K562 (cell line): ENCODE measurements around the gene PPP6R3.
"Not testable (repeated sequence)": the region's sequence is repeated elsewhere in the genome, so short reads cannot be mapped to it uniquely, and the experiment has no call there.

Experiments
- CREM ChIP-seq: IDR thresholded peaks from 2 replicates; pipeline ENCODE4 v1.6.1; 2014; ENCODE audit warnings: antibody characterized with exemption, low read depth
- CTCF ChIP-seq, 3 experiments: IDR thresholded peaks in 2 of 3; conservative IDR thresholded peaks in 1 of 3; 2 replicates each; pipeline ENCODE4 v1.5.1; 2011 to 2012; ENCODE audit warnings: low read length in 3 of 3, mild to moderate bottlenecking in 3 of 3, control low read depth in 2 of 3, improper control_type of control experiment in 1 of 3, inconsistent platforms in 1 of 3, low read depth in 1 of 3, mixed read lengths in 1 of 3, moderate library complexity in 1 of 3; ENCODE audit not compliant: insufficient read depth in 2 of 3
- NFE2L1 ChIP-seq: fragments of 450-650 bp; IDR thresholded peaks from 2 replicates; pipeline ENCODE4 v1.6.1; 2016; ENCODE audit warnings: missing genetic modification characterization, low read depth, mild to moderate bottlenecking, missing compliant biosample characterization, moderate library complexity, borderline replicate concordance
- REST ChIP-seq, 2 experiments: fragments of 450-650 bp; formaldehyde crosslinking in 1 of 2; IDR thresholded peaks; 2 replicates each; pipeline versions ENCODE4 v1.4.0 to v1.6.1; 2014 to 2020; ENCODE audit warnings: mild to moderate bottlenecking in 2 of 2, borderline replicate concordance in 1 of 2, low read depth in 1 of 2
- SIN3A ChIP-seq, 2 experiments: fragments of 150-350 bp in 1 of 2; IDR thresholded peaks; 2 replicates each; pipeline ENCODE4 v1.6.1; 2011 to 2016; ENCODE audit warnings: borderline replicate concordance in 2 of 2, low read depth in 2 of 2, low read length in 2 of 2, mild to moderate bottlenecking in 2 of 2, moderate library complexity in 2 of 2; ENCODE audit not compliant: control insufficient read depth in 1 of 2
- SMARCA5 ChIP-seq: fragments of 450-650 bp; IDR thresholded peaks from 2 replicates; pipeline ENCODE4 v1.6.1; 2016
- THRAP3 ChIP-seq: fragments of 450-650 bp; IDR thresholded peaks from 2 replicates; pipeline ENCODE4 v1.6.1; 2016; ENCODE audit warnings: mild to moderate bottlenecking, inconsistent platforms, borderline replicate concordance
- ZNF324 ChIP-seq: fragments of 250-450 bp; sonication (Bioruptor Pico); IDR thresholded peaks from 2 replicates; pipeline ENCODE4 v1.4.0; 2020; ENCODE audit warnings: mild to moderate bottlenecking
- ZSCAN29 ChIP-seq: fragments of 450-650 bp; IDR thresholded peaks from 2 replicates; pipeline ENCODE4 v1.6.1; 2017
- TF ChIP-seq, protein P1 (sequence below): sonication (generic); formaldehyde crosslinking; IDR thresholded peaks from 2 replicates; pipeline ENCODE4 v1.8.1; 2022; ENCODE audit warnings: missing genetic modification reagents
- TF ChIP-seq, protein P2 (sequence below), 2 experiments: fragments of 450-650 bp in 1 of 2; sonication (generic) in 1 of 2; formaldehyde crosslinking in 1 of 2; IDR thresholded peaks in 1 of 2; conservative IDR thresholded peaks in 1 of 2; 2 replicates each; pipeline versions ENCODE4 v1.6.1 to v1.8.1; 2016 to 2023; ENCODE audit warnings: mild to moderate bottlenecking in 2 of 2, moderate library complexity in 2 of 2, inconsistent platforms in 1 of 2, missing genetic modification reagents in 1 of 2

- TF ChIP-seq SMARCA5; CREM; SIN3A (IDR thresholded peaks at IDR 0.05; ENCODE audit: borderline replicate concordance in 2 of 2, control insufficient read depth in 1 of 2, low read depth in 2 of 2, low read length in 2 of 2); REST (IDR thresholded peaks at IDR 0.05; ENCODE audit: borderline replicate concordance); REST (CRISPR knock-in tag; IDR thresholded peaks at IDR 0.05; ENCODE audit: low read depth); THRAP3; ZSCAN29; NFE2L1; ZNF324; CTCF (IDR thresholded peaks at IDR 0.05 in 2 of 3, conservative IDR thresholded peaks at IDR 0.05 in 1 of 3; ENCODE audit: insufficient read depth in 2 of 3, low read depth in 1 of 3, low read length in 3 of 3): not testable (repeated sequence)
- TF ChIP-seq, protein P1, sequence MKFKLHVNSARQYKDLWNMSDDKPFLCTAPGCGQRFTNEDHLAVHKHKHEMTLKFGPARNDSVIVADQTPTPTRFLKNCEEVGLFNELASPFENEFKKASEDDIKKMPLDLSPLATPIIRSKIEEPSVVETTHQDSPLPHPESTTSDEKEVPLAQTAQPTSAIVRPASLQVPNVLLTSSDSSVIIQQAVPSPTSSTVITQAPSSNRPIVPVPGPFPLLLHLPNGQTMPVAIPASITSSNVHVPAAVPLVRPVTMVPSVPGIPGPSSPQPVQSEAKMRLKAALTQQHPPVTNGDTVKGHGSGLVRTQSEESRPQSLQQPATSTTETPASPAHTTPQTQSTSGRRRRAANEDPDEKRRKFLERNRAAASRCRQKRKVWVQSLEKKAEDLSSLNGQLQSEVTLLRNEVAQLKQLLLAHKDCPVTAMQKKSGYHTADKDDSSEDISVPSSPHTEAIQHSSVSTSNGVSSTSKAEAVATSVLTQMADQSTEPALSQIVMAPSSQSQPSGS (CRISPR knock-in tag), result not testable (repeated sequence)
- TF ChIP-seq, protein P2, sequence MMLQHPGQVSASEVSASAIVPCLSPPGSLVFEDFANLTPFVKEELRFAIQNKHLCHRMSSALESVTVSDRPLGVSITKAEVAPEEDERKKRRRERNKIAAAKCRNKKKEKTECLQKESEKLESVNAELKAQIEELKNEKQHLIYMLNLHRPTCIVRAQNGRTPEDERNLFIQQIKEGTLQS (IDR thresholded peaks at IDR 0.05), result not testable (repeated sequence)
- TF ChIP-seq, protein P2 (CRISPR knock-in tag; conservative IDR thresholded peaks at IDR 0.05), result not testable (repeated sequence)
Measured at GRCh38 chr11:68475626-68476025, 15.1 kb downstream of the PPP6R3 start.
